D341Med (cell line): ENCODE results near the gene OIP5.
A peak's percentile ranks its signal among the peaks of the same experiment; 100 is the strongest.
"Not testable (repeated sequence)": the region's sequence is repeated elsewhere in the genome, so short reads cannot be mapped to it uniquely, and the experiment has no call there.

Experiments used
- DNase-seq: peaks from one replicate; pipeline ENCODE4 v3.0.0; 2012; ENCODE audit warnings: low spot score

The OIP5 gene

GRCh38 chr15:41301587-41301986, 30.8 kb downstream of the OIP5 start:
- DNase-seq: no peak

DNA sequence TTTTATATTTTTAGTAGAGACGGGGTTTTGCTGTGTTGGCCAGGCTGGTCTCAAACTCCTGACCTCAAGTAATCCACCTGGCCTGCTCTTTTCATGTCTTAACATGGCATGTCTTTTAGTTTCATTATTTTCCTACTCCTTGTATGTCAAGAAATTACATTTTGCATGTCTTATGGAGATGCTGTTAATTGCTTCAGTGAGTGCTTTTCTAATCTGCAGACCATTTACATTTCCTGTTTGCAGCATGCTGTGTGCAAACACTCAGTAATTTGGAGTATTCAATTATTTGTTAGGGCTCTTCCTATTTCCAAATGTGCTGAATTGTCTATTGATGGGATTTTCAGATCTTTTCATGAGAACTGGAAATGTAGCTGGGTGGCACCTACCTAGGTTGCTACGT, 31.3 kb downstream of the OIP5 start:
- DNase-seq: not testable (repeated sequence)

- DNase-seq: no peak
These were observed 39.9 kb downstream of the OIP5 start for GRCh38 chr15:41292521-41292920.

DNA sequence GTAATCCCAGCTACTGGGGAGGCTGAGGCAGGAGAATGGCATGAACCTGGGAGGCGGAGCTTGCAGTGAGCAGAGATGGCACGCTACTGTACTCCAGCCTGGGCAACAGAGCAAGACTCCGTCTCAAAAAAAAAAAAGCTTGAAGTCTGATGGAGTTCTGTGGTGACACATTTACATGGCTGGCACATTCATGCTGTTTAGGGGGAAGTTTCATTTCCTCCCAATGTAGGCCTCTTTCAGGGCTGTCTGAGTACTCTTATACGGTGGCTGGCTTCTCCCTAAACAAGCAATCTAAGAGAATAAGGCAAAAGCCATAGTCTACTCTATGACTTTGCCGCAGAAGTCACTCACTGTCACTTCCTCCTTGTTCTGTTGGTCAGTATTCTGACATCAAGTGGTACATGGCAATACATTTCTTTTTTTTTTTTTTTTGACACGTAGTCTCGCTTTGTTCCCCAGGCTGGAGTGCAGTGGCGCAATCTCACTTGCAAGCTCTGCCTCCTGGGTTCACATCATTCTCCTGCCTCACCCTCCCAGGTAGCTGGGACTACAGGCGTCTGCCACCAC, 41.2 kb downstream of the OIP5 start:
- no peak for DNase-seq

GRCh38 chr15:41289953-41290352, 42.4 kb downstream of the OIP5 start:
- no peak for DNase-seq

- no peak for DNase-seq
These were observed 43.9 kb downstream of the OIP5 start for GRCh38 chr15:41288464-41288863.

DNA sequence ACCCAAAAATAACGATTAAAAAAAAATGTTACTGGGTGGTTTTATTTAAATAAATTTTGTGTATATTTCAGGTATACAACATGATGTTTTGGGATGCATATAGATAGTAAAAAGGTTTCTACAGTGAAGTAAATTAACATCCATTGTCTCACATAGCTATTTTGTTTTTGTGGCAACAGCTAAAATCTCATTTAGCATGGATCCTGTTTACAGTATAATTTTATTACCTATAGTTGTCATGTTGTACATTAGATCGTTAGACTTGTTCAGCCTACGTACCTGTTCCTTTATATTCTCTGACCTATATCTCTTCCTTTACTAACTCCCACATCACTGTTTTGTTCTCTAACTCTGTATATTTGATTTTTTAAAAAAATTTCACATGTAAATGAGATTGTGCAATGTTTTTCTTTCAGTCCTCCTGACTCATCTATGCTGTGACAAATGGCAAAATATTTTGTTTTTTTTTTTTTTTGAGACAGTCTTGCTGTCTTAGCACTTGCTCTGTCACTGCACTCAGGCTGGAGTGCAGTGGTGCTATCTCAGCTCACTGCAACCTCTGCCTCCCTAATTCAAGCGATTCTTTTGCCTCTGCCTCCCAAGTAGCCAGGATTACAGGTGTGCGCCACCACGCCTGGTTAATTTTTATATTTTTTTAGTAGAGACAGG, 45.6 kb downstream of the OIP5 start:
- DNase-seq: no peak

- DNase-seq: no peak
These were observed 47.1 kb downstream of the OIP5 start for GRCh38 chr15:41285285-41285684.

- DNase-seq: peak; percentile 34
These were observed 47.8 kb downstream of the OIP5 start for GRCh38 chr15:41284427-41285177.

- DNase-seq: peak; percentile 99
These were observed 48.6 kb downstream of the OIP5 start for GRCh38 chr15:41283653-41284426.

- DNase-seq: not testable (repeated sequence)
These were observed 49.3 kb downstream of the OIP5 start for GRCh38 chr15:41282980-41283652.

GRCh38 chr15:41282436-41282835, 50.0 kb downstream of the OIP5 start:
- DNase-seq: not testable (repeated sequence)

GRCh38 chr15:41281236-41281635, 51.2 kb downstream of the OIP5 start:
- DNase-seq: no peak

DNA sequence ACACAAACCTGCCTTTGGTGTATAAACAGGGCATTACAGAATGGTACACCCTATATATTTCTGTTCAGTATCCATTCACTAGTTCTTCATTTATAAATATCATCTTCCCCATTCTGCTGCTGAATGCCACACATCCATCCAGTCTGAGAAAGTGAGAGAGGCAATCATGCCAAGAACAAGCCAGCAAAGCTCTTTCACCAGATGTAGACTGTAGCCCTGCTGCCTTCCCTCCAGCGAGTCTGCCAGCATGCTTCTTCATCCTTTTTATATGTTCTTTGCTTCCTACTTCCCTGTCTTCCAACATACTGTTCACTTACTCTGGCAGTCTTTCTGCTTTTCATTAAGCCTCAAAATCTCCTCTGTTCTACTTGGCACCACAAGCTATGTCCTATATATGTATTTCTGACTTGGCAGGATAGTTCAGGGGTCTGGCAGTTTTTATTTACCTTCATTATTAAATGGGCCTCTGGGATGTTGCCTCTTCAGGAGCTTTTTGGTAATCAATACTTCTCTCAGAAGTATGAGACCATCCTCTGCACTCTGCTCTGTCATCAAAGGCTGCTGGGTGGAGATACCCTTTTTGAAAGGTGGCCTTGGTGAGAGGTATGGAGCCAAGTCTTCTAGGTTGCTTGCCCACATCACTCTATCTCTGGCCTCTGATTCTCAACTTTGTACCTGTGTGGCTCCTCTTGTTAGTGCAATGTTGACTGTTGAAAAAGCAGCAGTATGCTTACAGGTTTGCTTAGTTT, 52.7 kb downstream of the OIP5 start:
- DNase-seq: no peak

GRCh38 chr15:41278319-41278718, 54.1 kb downstream of the OIP5 start:
- DNase-seq: no peak

DNA sequence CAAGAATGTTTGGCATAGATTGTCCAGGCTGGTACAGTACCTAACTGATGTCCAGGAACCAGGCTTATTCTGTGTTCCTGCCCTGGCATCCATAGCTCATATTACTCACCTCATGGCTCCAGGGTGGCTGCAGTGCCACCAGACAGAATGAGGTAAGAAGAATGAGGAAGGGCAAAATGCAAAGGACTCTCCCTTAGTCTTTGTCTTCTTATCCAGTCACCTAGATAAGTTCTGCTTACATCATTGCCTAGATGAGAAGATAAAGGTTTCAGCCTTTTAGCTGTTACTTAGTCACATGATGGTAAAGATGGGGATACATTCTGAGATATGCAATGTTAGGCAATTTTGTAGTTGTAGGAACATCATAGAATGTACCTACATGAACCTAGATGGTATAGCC, 55.6 kb downstream of the OIP5 start:
- no peak for DNase-seq

GRCh38 chr15:41269887-41270286, 62.5 kb downstream of the OIP5 start:
- no peak for DNase-seq

GRCh38 chr15:41263891-41264351, 68.5 kb downstream of the OIP5 start:
- DNase-seq: no peak

- DNase-seq: no peak
These were observed 69.8 kb downstream of the OIP5 start for GRCh38 chr15:41262571-41262970.

DNA sequence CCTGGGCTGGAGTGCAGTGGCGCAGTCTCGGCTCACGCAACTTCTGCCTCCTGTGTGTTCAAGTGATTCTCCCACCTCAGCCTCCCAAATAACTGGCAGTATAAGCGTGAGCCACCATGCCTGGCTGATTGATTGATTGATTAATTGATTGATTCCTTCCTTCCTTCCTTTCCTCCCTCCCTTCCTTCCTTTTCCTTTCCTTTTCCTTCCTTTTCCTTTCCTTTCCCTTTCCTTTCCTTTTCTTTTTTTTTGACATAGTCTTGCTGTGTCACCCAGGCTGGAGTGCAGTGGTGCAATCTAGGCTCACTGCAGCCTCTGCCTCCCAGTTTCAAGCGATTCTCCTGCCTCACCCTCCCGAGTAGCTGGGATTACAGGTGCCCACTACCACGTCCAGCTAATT, 71.5 kb downstream of the OIP5 start:
- not testable (repeated sequence) for DNase-seq

DNA sequence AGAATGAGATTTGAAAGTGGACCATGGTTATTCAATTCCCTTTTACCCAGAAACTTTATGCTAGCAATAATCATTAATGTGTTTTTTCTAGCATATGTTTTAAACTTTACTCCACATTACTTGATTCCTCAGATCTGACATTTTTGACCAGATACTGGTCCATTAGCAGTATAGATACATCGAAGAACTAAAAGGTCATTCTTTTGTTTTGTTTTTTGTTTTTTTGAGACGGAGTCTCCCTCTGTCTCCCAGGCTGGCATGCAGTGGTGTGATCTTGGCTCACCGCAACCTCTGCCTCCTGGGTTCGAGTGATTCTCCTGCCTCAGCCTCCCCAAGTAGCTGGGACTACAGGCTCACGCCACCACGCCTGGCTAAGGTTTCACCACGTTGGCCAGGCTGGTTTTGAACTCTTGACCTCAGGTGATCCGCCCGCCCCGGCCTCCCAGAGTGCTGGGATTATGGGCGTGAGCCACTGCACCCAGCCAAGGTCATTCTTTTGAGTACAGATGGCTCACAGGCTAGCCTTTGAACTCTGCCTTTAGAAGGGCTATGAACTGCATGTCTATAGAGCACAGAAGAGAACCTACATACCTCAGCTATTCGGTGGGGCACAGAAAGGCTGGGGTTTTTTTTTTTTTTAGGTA, 72.7 kb downstream of the OIP5 start:
- no peak for DNase-seq
